Muscle of arm (tissue), 12 donors: ENCODE measurements around the gene MLX. TPM values are rescaled to one million over a fixed set of nuclear protein-coding genes. Genes with fewer than 3 reads are reported as not detected.
"Not testable (repeated sequence)": the region's sequence is repeated elsewhere in the genome, so short reads cannot be mapped to it uniquely, and the experiment has no call there.

ENCODE experiments used
- DNase-seq: peaks from one replicate; pipeline ENCODE4 v3.0.0-alpha.2; 2013
- polyA plus RNA-seq, 12 donors: library from polyadenylated mRNA; unstranded; fragments of 120-200 nt; gene quantifications; one replicate each; pipeline ENCODE4 v1.2.1, GENCODE V29; 2013; ENCODE audit not compliant: insufficient read length in 12 of 12

Gene MLX
- polyA plus RNA-seq, 12 donors = 33.2 to 42.8 (median 37.5) TPM; not detected in 1

DNA sequence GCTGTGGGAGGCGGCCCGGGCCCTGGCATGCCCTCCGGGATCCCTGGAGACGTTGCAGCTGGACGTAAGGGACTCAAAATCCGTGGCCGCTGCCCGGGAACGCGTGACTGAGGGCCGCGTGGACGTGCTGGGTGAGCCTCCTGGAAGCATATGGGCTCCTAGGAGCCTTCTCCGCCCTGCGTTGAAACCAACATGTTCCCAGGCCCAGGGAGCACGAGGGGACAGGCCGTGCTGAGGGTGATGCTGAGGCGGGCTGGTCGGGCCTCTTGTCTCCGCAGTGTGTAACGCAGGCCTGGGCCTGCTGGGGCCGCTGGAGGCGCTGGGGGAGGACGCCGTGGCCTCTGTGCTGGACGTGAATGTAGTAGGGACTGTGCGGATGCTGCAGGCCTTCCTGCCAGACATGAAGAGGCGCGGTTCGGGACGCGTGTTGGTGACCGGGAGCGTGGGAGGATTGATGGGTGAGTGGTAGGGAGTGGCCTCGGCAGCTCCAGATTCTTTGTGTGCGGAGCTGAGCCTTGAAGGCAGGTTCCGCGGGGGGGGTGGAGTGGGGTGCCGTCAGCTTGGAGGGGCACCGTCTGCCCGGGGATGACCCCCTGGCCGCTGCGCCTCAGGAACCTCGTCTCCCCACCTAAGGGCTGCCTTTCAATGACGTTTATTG is 13.6 kb upstream of the MLX start:
- DNase-seq = no peak

DNA sequence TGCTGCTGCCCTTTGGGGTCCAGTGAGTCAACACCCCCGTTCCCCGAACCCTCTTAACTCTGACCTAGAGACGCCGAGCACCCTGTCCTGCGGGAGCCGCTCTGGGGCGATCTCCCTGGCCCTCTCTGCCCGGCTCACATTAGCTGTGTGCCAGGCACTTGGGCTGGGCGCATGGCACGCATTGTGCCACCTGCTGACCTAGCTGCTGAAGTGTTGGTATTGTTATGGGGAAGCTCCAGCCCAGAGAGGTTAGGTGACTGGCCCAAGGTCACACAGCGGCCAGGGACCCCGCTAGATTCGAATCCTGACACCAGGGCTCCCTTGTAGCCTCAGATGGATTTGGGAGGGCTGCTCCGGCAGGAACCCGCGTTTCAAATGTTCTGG is 13.0 kb upstream of the MLX start:
- DNase-seq = no peak

DNA sequence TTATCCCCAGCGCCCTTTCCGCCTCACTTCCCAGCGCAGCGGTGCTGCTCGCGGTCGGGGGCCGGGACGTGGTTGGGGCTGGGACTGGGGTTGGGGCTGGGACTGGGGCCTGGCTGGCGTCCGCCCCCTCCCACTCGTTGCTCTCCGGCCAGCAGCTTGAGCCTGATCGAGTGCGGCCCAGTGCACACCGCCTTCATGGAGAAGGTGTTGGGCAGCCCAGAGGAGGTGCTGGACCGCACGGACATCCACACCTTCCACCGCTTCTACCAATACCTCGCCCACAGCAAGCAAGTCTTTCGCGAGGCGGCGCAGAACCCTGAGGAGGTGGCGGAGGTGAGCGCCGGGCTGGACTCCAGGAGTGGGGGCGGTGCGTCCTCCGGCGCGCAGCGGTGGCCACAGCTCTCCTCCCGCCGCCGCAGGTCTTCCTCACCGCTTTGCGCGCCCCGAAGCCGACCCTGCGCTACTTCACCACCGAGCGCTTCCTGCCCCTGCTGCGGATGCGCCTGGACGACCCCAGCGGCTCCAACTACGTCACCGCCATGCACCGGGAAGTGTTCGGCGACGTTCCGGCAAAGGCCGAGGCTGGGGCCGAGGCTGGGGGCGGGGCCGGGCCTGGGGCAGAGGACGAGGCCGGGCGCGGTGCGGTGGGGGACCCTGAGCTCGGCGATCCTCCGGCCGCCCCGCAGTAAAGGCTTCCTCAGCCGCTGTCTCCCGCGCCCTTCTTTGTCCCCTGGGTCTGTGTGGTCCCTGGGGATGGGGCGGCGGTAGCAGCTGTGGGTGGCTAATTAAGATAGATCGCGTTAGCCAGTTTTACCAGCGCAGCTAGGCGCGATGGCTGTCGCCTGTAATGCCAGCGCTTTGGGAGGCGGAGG is 12.4 kb upstream of the MLX start:
- peak; percentile 89 for DNase-seq

DNA sequence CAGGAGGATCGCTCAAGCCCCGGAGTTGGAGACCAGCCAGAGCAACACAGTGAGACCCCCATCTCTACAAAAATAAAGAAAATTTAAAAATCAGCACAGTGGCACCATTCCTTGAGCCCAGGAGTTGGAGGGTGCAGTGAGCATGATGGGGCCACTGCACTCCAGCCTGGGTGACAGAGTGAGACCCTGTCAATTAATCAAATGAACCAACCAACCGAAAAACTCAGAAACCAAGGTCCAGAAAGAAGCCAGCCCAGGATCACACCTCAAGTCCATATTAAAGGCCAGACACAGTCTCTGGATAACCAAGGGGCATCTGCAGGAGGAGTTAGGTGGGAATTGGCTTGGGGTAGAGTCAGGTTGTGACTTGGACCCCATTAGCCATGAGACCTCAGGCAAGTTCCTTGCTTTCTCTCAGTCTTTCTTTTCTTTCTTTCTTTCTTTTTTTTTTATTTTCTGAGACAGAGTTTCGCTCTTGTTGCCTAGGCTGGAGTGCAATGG is 11.7 kb upstream of the MLX start:
- no peak for DNase-seq

DNA sequence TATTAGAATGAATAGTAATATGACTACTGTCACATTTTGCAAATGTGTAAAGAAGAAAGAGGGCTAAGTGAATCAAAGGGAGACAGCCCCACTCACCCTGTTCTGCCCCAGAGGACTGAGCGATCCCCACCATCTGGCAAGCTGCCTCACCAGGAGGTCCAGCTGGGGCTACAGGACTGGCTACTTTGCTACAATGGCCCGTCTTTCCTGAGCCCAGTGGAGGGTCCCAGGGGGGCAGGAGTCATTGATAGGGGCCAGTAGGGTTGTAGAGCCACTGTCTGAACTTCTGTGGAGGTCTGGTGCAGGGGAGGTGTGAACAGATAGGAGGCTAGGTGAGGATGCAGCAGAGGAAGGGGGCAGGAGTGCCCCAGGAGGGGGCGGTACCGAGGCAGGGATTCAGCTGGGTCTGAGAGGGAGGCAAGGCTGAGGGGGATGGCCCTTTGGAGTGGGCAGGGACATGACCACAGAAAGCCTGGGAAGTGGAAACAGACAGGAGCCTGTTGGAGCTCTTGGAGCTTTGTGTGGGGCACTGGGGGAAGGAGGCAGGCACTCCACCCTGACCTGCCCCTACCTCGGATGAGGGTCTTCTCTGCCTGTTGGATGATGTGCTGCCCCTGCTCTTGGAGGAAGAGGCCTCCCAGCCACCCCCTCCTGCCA is 10.8 kb upstream of the MLX start:
- not testable (repeated sequence) for DNase-seq

DNA sequence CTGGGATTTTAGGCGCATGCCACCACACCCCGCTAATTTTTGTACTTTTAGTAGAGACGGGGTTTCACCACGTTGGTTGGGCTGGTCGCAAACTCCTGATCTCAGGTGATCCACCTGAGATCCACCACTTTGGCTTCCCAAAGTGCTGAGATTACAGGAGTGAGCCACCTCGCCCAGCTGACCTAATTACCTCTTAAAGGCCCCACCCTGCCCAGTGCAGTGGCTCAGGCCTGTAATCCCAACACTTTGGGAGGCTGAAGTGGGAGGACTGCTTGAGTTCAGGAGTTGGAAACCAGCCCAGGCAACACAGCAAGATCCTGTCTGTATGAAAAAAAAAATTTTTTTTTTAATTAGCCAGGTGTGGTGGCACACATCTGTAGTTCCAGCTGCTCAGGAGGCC is 7.8 kb upstream of the MLX start:
- no peak for DNase-seq

DNA sequence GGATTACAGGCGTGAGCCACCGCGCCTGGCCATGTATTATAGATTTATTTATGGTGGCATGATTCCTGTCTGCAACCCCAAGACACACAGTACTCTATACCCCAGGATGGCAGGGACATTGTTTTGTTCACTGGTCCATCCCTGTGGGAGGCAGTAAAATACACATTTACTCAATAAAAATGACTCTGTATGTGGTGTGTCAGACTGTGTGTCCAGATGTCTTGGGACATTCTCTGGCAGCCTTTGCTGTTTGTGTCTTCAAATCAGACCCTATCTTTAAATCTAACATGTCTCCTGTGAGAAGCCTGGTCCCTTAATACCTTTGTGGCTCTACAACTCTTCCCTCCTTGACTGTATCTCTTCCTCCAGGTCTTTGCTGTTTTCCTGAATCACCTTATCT is 6.7 kb upstream of the MLX start:
- DNase-seq = no peak

DNA sequence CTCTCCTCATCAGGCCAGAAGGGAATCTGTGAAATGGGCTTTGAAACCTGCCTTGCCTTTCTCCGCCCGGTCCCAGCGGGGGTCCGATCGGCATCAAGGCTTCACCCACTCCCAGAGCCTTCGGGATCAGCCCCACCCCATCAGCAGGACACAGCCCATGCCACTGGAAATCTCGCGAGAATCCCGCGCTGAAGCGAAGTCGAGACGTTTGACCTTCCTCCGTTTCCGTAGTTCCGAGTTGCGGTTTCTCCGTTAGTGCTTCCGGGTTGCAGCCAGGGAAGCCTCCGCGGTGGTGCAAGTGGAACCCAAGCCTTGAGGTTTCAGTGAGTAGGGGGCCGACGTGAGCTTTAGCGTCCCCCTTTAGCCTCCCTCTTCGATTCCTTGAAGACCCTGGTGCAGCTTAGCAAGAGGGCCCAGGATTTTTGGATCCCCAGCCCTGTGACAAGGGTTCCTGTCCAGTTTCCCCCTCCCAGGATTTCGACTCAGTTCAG is 5.0 kb upstream of the MLX start, which contains the start of gene COASY:
Gene COASY (plus strand): TSS at position 252 of the 491 bp plus-strand sequence. CDS start 475 bp downstream, outside the sequence.
- DNase-seq = peak; percentile 99

DNA sequence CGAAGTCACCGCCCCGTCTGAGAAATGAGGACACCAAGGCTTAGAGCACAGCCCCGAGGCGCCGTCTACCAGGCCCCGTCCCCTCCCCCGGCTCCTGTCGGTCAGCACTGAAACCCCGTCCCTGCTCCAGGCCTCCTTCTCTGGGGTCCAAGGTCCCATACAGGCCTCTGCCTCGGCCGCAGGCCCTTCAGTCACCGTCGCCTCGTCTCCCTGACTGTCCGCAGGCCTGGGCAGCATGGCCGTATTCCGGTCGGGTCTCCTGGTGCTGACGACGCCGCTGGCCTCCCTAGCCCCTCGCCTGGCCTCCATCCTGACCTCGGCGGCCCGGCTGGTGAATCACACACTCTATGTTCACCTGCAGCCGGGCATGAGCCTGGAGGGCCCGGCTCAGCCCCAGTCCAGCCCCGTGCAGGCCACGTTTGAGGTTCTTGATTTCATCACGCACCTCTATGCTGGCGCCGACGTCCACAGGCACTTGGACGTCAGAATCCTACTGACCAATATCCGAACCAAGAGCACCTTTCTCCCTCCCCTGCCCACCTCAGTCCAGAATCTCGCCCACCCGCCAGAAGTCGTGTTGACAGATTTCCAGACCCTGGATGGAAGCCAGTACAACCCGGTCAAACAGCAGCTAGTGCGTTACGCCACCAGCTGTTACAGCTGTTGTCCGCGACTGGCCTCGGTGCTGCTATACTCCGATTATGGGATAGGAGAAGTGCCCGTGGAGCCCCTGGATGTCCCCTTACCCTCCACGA is 4.3 kb upstream of the MLX start:
- no peak for DNase-seq

DNA sequence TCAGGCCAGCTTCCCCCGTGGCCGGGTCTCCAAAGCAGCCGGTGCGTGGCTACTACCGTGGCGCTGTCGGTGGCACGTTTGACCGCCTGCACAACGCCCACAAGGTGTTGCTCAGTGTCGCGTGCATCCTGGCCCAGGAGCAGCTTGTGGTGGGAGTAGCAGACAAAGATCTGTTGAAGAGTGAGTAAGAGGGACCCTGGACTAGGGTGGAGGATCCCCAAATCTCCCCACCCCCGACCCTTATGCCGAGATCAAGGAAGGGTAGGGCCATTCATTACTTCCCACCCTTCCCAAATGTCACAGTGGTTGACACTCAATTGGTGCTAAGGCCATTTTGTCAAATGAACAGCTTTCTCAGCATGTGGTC is 3.8 kb upstream of the MLX start:
- DNase-seq = no peak

DNA sequence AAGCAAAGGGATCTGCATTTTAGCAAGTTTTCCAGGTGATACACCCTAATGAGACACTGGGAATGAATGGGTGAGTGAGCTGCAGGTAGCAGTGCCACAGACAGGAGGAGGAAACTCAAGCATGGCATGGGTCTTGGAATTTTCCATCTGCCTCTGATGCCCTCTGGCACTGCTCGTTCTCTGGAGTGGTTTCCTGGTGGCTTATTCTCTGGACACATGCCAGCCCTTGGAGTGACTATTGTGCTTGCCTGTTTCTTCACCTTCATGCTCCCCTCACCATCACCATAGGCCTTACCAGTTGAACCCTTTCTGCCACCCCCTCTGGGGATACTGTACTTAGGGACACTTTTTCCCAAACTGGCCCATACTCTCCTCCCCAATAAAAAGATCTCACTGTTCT is 3.4 kb upstream of the MLX start:
- DNase-seq = no peak

DNA sequence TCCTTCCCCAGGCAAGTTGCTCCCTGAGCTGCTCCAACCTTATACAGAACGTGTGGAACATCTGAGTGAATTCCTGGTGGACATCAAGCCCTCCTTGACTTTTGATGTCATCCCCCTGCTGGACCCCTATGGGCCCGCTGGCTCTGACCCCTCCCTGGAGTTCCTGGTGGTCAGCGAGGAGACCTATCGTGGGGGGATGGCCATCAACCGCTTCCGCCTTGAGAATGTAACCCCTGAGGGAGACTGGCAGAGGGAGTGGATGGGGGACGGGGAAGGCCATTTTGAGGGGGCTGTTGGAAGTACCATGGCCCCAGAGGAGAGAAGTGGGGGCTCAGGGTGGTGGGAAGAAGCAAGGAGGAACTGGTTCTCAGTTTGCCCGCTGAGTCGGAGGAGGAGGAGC is 3.0 kb upstream of the MLX start:
- DNase-seq = no peak

DNA sequence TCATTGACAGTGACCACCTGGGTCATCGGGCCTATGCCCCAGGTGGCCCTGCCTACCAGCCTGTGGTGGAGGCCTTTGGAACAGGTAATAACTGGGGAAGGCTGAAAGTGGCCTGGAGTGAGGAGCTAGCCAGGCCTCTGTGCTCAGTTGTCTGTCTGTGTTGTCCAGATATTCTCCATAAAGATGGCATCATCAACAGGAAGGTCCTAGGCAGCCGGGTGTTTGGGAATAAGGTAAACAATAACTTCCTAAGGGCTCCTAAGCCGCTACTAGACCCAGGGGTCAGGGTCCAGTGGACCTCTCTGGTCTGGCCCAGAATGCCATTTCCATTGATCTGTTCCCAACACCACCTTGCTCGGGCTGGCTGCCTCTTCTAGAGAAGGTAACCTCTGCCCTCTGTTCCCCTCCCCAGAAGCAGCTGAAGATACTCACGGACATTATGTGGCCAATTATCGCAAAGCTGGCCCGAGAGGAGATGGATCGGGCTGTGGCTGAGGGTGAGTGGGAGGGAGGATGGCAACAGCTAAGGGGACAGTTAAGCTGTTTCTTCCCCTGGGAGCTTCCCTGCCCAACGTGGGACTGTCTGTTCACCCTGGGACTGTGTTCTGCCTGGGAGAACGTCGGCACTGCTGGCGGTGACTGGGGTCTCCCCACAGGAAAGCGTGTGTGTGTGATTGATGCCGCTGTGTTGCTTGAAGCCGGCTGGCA is 1.9 kb upstream of the MLX start:
- DNase-seq = no peak

DNA sequence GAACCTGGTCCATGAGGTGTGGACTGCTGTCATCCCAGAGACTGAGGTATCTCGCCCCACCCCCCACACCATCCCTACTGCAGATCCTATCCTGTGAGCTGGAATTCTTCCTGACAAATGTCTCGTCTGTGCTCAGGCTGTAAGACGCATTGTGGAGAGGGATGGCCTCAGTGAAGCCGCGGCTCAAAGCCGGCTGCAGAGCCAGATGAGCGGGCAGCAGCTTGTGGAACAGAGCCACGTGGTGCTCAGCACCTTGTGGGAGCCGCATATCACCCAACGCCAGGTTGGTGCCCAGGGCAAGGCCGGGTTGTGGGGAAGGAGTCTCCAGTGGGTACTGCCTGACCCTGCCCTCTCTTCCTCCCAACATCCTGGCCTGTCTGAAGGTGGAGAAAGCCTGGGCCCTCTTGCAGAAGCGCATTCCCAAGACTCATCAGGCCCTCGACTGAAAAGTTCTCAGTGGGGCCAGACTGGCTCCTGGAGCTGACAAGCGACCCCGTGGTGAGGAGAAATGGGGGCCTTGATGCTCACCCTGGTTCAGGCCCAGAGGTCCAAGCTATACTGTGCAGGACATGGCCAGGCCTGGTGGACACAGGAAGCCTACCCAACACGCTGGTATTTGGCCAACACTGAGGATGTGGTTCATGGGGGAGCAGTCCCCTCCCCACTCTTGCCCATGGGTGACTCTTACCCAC is 1.2 kb upstream of the MLX start:
- DNase-seq = no peak

DNA sequence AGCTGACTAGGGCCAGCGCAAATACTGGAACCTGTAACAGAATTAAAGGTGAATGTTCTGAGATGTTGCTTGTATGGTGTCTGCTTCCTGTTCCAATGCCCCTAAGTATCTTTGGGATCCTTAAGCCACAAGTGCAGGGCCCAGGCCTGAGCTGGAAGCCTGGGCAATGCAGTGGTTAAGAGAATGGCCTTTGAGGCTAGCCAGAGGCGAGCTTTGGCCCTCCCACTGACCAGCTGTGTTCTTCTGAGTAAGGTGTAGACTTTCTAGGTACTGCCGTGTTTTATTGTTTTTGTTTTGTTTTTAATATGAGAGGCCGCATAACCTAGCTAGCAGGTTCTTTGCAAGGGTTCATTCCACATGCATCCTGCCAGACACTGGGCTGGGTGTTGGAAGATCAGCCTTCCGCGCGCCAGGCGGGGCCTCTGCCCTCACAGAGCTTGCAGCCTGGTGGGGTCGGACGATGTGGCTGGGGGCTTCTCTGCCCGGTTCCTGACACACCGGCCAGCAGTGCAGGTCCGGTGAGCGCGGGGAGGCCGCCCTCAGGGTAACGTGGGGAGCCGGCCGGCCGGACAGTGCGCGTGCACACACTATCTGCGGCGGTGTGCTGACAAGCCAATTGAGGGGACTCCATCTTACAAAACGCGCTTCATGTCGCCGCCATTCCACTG is 551 bp upstream of the MLX start:
- no peak for DNase-seq

DNA sequence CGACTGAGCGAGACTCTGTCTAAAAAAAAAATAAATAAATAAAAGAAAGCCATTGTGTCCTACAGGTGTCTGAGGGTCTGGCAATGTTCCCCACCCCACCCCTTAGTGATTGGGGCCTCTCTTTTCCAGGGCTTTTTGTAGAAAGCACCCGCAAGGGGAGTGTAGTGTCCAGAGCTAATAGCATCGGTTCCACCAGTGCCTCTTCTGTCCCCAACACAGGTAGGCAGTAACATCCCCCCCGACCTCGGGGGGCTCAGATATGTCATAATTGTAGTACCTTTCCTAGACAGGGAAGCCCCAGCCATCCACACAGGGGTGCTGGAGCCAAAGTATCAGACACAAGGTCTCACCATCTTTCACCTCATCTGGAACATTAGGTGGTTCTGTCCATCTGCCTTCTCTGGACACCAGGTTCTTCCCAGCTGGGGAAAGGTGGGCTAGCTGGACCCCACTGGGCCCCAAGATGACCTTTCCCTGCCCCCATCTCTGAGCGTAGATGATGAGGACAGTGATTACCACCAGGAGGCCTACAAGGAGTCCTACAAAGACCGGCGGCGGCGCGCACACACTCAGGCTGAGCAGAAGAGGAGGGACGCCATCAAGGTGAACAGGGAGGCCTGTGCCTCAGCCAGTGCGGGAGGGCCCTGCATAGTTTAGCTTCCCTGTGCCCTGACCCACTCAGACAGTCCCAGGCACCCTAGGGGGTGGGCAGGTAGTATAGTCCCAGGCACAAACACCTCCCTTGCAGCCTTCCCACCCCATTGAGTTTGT is 1.6 kb downstream of the MLX start:
- DNase-seq = no peak

DNA sequence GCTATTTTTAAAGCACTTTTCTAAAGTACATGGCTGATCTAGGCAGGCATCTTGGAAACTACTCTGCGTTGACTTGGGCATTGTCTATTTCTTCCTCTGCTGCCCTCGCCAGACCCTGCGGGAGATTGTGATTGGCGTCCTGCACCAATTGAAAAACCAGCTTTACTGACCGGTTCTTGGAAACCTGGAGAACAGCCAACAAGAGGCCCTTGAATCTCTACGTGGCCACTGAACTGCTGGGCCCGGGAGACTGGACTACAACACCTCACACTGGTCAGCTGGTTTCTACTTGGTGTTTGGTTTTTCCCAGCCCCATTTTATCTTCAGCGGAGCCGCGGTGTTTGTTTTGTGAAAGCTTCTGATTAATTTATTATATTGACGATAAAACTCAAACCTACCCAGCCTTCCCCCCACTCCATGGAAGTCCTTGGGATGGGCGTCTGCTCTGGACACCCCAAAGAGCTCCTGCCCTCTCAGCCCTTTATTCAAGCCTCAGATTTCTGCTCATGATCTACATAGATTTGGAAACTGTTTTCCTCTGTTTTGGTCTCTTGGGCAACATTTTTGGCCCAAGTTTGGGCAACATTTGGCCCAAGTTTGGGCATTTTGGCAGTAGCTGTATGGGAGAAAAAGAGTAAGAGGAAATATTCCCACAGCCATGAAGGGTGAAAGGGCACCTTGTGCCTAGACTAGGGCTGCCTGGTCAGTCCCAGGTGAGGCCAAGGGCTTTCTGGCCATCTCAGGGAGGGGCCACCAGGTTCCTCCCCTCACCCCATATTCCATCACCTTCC is 4.7 kb downstream of the MLX start:
- DNase-seq = no peak

DNA sequence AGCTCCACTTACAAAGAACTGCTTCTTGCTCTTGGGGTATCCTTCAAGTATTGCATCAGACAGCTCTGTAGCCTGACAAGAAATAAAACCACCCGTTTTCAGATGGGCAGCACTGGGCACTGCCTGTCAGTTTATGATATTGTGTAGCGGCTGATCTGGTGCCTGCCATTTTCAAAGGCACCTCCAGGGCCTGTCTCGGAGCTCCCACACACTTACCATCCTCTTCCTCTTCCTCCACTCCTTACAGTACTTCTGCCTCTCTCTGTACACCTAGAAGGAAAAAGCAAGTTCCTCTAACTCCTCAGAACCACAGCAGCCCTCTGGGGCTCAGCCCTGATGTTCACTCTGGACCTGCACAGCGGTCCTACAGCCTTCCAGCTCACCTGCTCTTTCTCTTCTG is 6.2 kb downstream of the MLX start:
- DNase-seq = no peak
